Panc1 (cell line): Measurements from ENCODE around the gene NRG2.

Experiments used
- POLR2AphosphoS5 ChIP-seq: IDR thresholded peaks from 2 replicates; pipeline ENCODE4 v1.6.1; 2012; ENCODE audit warnings: mild to moderate bottlenecking, low read depth, low read length, moderate library complexity
- SIN3A ChIP-seq: IDR thresholded peaks from 2 replicates; pipeline ENCODE4 v1.6.1; 2012; ENCODE audit warnings: low read depth, mild to moderate bottlenecking, low read length, moderate library complexity, borderline replicate concordance; ENCODE audit not compliant: insufficient read depth

DNA sequence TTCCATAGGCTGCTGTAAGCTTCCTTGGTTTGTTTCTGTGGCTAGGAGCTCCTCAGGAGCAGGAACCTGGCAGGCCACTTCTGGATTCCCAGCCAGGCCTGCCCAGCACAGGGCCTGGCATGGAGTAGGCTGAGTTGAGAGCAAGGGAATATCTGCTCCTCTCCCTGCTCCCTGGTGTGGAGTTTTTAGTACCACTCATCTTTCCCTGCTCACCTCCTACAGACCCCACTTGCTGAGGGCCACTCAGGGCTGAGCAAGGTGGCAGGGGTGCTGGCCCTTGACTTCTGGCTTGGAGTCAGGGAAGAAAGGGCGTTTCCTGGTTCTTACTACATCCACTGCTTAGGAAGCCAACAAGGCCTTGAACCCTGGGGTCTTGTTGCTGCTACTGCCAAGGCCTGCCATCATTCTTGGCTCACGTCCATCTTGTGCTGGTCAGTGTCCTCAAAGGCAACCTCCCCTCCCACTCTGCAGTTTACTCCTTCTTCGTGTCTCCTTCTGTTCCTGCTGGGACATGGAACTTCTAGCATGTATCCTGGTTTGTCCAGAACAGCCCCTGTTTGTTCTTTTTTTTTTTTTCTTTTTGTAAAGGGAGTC lies 192.6 kb downstream of the NRG2 start:
- TF ChIP-seq SIN3A (no peak), POLR2AphosphoS5 (no peak)
